Measurements from ENCODE around the gene NPEPL1.

DNA sequence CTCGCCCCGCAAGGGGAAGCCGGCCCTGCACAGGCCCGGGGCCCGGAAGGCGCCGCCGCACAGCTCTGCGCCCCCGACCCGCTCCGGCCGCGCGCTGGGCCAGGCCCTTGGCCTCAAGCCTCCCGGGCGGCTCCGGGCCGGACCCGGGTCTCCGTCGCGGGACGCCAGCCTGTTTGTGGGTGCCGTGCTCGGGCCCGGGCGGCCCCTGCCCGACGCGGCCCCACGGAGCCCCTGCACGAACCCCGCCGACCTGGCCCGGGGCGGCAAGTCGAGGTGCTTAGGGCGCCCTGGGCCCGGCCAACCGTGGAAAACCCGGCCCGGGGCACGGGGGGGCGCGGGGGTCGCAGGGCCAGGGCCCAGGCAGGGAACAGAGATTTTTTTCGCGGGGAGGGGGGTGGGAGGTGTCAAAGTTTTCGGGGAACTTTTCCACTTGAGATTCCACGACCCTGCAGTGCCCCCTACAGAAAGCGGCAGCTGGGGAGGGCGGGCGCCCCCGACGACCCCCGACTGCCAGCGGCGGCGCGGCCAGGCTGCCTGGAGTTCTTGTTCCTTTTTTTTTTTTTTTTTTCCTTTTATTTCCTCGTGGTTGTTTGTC, 42.3 kb upstream of the NPEPL1 start:
- TF ChIP-seq, protein P1, sequence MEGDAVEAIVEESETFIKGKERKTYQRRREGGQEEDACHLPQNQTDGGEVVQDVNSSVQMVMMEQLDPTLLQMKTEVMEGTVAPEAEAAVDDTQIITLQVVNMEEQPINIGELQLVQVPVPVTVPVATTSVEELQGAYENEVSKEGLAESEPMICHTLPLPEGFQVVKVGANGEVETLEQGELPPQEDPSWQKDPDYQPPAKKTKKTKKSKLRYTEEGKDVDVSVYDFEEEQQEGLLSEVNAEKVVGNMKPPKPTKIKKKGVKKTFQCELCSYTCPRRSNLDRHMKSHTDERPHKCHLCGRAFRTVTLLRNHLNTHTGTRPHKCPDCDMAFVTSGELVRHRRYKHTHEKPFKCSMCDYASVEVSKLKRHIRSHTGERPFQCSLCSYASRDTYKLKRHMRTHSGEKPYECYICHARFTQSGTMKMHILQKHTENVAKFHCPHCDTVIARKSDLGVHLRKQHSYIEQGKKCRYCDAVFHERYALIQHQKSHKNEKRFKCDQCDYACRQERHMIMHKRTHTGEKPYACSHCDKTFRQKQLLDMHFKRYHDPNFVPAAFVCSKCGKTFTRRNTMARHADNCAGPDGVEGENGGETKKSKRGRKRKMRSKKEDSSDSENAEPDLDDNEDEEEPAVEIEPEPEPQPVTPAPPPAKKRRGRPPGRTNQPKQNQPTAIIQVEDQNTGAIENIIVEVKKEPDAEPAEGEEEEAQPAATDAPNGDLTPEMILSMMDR (IDR thresholded peaks at IDR 0.05): no peak
- TF ChIP-seq POLR2AphosphoS5 (IDR thresholded peaks at IDR 0.05; ENCODE audit: insufficient read depth in 1 of 2, low read depth in 1 of 2): no peak
